OCI-LY7 (cell line): ENCODE results near the gene ADGRG4.

Experiments used
- EZH2phosphoT487 ChIP-seq: fragments of 200-600 bp; sonication (generic); IDR thresholded peaks from 2 replicates; pipeline ENCODE4 v1.6.1; 2018; ENCODE audit warnings: low read depth, borderline replicate concordance, mild to moderate bottlenecking, mixed run types, antibody characterized with exemption, low read length, moderate library complexity, mixed read lengths
- TF ChIP-seq, protein P1 (sequence below): fragments of 200-600 bp; sonication (generic); conservative IDR thresholded peaks from 2 replicates; pipeline ENCODE4 v1.5.1; 2014; ENCODE audit warnings: mild to moderate bottlenecking, antibody characterized with exemption, low read length, moderate library complexity, mixed read lengths

- TF ChIP-seq, protein P1, sequence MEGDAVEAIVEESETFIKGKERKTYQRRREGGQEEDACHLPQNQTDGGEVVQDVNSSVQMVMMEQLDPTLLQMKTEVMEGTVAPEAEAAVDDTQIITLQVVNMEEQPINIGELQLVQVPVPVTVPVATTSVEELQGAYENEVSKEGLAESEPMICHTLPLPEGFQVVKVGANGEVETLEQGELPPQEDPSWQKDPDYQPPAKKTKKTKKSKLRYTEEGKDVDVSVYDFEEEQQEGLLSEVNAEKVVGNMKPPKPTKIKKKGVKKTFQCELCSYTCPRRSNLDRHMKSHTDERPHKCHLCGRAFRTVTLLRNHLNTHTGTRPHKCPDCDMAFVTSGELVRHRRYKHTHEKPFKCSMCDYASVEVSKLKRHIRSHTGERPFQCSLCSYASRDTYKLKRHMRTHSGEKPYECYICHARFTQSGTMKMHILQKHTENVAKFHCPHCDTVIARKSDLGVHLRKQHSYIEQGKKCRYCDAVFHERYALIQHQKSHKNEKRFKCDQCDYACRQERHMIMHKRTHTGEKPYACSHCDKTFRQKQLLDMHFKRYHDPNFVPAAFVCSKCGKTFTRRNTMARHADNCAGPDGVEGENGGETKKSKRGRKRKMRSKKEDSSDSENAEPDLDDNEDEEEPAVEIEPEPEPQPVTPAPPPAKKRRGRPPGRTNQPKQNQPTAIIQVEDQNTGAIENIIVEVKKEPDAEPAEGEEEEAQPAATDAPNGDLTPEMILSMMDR: no peak
- no peak for TF ChIP-seq EZH2phosphoT487
Measured at GRCh38 chrX:136354201-136354600, 53.4 kb downstream of the ADGRG4 start.
